ENCODE results near the gene TPPP3. TPM values are rescaled to one million over a fixed set of nuclear protein-coding genes. Genes with fewer than 3 reads are reported as not detected.
A peak's percentile ranks its signal among the peaks of the same experiment; 100 is the strongest.
"Not testable (repeated sequence)": the region's sequence is repeated elsewhere in the genome, so short reads cannot be mapped to it uniquely, and the experiment has no call there.

TPPP3 gene
- polyA plus RNA-seq, 12 donors: 232 to 581 (median 412) TPM; not detected in 1

GRCh38 chr16:67430504-67430976 is 37.2 kb upstream of the TPPP3 start:
- DNase-seq: no peak

DNA sequence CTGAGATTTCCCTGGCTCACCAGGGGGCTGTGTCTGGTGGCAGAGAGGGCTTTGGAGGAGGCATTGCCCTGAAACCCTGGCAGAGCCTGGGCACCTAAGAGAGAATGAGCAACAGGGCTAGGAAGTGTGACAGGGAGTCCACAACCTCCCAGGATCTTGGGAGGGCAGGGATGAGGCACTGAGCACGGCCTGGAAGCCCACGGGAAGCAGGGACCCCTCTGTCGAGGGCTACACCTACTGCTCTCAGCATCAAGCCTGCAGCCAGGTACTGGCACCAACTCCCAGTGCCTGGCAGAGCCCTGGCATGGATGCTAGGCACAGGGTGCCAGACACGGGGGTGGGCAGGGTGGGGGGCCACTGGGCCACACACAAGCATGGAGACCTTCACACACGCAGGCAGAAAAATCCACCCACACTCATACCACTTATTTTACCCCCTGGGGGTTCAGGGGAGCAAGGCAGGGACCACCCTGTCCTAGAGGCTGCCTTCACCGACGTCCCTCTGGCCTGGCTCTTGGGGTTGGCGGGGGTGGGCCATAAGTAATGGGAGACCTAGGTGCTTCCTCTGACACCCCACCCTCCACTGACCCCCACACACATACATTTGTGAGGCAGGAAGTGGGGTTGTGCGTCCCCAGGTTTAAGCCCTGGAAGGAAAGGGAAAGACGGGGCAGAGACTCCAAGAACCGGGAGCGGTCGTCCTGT is 36.7 kb upstream of the TPPP3 start:
- DNase-seq: no peak

DNA sequence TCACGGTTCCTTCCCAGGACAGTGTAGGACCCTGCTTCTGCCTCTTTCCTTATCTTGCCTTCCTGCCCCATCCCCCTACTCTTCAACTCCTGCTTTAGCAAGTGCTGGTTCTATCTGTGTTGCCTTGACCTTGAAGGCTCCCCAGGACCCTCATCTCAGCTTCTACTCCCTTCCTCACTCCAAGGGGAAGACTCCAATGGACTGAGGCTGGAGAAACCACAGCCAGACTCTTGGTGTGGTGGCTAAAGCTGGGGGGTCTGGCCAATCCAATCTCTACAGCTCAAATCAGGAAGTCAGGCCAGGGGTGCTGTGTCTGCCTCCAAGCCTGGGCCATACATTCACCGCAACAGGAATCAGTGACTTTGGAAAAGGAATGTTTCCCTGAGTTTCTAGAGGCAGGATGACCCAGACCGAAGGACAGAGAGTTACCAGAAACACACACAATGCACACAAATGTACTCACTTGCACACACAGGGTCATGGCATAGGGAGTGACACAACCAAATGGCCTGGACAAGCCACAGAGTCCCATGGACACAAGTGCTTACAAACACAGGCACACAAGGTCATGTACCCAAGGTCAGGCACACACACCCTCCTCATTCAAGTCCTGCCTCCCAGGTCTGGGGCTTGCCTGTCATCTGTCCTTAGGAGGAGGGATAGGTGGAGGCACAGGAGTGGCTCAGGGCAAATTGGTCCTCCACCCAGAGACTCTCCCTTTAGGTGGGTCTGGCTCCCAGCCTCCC is 35.9 kb upstream of the TPPP3 start:
- DNase-seq: no peak

- no peak for DNase-seq
Observed at GRCh38 chr16:67428146-67428731, 34.9 kb upstream of the TPPP3 start.

- no peak for DNase-seq
Observed at GRCh38 chr16:67426950-67427349, 33.7 kb upstream of the TPPP3 start.

- no peak for DNase-seq
Observed at GRCh38 chr16:67426022-67426421, 32.7 kb upstream of the TPPP3 start.

DNA sequence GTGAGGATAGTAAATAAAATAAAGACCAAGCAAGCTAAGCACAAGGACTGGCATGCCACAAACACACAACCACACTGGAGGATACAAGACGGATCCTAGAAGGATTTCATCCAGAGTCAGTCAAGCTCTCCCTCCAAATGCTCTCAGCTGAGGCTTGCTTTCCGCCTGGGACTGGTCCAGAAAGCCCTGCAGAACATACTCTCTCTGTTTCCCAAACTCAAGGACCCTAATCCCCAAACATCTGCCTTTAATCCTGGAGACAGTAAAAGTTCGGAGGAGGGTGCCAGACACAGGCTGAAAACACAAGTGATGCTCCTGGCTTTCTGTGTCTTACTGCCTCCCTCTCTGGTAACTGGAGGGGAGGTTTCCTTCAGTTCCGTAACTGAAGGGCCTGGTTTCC is 32.3 kb upstream of the TPPP3 start:
- no peak for DNase-seq

GRCh38 chr16:67425061-67425460 is 31.8 kb upstream of the TPPP3 start:
- DNase-seq: no peak

DNA sequence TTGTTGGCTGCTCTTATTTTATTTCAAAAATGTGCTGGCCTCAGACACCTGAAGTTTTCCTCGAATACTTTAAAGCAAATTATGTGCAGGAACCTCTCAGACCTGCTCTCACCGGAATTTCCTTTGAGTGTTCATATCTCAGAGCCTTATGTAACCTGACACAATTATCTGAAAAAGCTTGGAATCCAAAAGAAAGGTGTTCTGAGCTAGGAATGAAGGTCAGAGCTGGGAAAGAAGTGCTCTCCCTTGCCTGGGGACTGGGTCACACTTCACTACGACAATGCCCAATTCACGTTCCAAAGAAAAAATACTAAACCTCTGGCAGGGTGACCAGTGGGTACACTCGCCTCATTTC is 30.9 kb upstream of the TPPP3 start:
- DNase-seq: no peak

DNA sequence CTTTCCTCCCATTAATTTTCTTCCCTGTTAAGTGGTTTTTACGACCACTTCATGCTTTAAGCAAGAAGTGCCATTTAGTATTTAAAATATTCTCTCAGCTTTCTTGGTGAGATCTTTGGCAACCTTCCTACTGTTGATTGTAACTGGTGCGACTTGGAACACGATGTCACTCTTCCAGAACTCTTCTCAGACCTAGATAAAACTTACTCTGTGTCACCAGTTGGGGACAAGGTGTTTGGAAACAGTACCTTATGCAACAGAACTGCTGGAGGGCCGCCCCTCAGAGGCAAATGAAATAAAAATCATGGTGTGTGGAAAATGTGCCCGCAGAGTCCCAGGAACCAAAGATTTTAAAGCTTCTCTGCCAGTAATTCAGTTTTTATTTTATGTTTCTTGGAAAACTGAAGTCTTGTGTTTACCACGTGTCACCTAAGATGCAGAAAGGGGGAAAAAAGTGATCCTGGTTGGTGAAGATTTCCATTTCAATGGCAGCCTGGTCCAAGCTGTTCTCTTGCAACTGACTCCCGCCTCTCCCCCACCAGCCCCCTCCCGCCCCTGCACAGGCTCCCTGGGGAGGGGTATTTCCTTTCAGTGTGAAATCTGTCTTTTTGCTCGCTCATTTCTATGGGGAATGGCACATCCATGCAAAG is 30.4 kb upstream of the TPPP3 start:
- DNase-seq: no peak

DNA sequence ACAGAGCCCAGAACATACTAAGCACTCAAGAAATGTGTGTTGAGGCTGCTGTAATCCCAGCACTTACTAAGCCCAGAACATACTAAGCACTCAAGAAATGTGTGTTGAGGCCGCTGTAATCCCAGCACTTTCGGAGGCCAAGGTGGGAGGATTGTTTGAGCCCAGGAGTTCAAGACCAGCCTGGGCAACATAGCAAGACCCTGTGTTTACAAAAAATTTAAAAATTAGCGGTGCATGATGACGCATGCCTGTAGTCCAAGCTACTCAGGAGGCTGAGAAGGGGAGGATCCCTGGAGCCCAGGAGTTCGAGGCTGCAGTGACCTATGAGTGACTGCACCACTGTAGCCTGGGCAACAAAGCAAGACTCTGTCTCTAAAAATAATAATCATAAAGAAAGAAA is 29.7 kb upstream of the TPPP3 start:
- DNase-seq: no peak

DNA sequence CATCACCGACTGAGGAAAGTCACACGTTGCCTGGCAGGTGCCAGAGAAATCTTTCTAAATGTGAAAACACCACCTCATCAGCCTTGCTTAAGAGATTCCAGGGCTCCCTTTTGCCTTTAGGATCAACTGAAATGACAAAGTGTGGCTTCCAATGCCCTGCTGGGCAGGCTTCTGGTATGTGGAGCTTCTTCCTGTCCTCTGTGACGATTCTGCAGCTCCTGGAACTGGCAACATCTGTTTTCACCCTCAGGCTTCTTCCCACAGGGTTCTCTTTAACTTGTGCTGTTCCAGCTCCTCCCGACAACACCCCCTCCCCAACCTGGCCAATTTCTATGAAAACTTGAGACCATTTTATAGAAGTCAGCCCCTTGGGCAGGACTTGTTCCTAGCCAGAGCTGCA is 27.7 kb upstream of the TPPP3 start:
- no peak for DNase-seq

GRCh38 chr16:67419931-67420330 is 26.6 kb upstream of the TPPP3 start:
- no peak for DNase-seq

- DNase-seq: no peak
Observed at GRCh38 chr16:67419502-67419901, 26.2 kb upstream of the TPPP3 start.

GRCh38 chr16:67417333-67418061 is 24.2 kb upstream of the TPPP3 start:
- no peak for DNase-seq

- DNase-seq: peak; percentile 82
Observed at GRCh38 chr16:67415872-67416793, 22.8 kb upstream of the TPPP3 start, which contains the start of gene ZDHHC1. ZDHHC1 (minus strand) TSS chr16:67416477; CDS start chr16:67407775, 8,702 bp downstream.

DNA sequence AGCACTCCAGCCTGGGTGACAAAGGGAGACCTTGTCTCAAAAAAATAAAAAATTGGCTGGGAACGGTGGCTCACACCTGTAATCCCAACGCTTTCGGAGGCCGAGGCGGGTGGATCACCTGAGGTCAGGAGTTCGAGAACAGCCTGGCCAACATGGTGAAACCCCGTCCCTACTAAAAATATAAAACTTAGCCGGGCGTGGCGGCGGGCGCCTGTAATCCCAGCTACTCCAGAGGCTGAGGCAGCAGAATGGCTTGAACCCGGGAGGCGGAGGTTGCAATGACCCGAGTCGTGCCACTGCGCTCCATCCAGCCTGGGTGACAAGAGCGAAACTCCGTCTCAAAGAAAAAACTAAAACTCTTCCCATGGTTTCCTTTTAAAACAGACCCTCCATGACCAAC is 22.1 kb upstream of the TPPP3 start:
- not testable (repeated sequence) for DNase-seq

DNA sequence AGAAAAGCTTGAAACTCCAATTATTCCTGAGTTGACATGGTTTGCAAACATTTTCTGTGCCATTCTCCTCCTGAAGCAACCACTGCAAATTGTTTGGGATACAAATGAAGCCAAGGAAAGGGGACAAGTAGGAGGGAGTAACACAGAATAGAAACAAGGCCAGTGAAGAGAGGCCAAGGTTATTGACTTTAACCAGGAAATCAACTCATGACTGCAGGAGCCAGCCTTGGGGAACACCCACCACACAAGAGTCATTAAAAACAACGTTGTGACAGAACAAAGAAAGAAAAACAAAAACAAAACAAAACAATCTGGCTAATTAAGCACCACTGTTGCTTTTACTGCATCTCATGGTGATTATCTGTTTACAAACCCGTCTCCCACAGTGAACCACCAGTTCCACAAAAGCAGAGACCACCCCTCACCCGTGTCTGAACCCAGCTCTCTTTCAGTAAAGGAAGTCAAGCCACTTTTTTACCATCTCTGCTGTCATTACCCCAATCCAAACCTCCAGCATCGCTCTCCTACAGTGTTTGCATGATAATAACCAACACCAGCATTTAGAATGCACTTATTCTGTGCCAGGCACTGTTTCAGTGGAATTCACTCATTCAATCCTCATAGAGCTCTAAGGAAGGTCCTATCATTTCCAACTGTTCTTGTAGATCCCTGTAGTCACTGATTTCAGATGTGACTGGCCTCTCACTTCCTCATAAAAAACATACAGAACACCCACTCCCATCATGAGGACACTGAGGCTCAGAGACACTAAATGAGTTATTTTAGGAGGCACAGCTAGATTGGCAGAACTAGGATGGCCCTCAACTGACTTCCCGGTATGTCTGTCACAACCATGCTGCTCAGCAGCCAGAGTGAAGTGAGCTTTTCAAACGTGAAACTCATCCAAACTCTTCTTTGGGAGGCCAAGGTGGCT is 20.9 kb upstream of the TPPP3 start:
- DNase-seq: no peak

- no peak for DNase-seq
Observed at GRCh38 chr16:67412294-67412693, 19.0 kb upstream of the TPPP3 start.

All from muscle of arm (tissue), 12 donors.